ENCODE measurements around the gene FYCO1.

DNA sequence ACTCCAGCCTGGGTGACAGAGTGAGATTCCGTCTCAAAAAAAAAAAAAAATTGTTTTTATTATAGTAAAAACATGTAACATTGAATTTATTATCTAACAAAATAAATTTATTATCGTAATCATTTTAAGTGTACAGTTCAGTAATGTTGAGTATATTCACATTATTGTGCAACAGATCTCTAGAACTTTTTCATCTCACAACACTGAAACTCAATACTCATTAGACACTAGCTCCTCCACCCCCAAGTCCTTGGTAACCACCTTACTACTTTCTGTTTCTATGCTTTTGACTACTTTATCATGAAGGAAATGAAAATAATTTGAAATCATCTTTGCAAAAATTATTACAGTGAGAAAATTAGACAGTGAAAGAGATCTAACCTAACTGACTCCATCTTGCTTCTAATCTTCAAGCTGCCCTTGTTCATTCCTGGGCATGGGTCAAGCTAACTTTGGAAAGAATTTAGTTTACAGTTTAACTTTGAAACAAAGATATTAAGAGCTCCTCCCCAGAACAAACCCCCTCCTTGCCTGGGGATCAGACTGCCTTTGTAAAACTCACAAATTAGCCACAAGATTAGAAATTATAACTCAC lies 15.0 kb upstream of the FYCO1 start:
- TF ChIP-seq POLR2AphosphoS5 (IDR thresholded peaks at IDR 0.05; ENCODE audit: low read depth, low read length) = no peak
- TF ChIP-seq POLR2A (IDR thresholded peaks at IDR 0.05; ENCODE audit: low read depth, low read length) = no peak
- TF ChIP-seq TAF1 (IDR thresholded peaks at IDR 0.05; ENCODE audit: borderline replicate concordance, low read depth, low read length) = no peak

All from GM12892 (cell line).